ENCODE measurements around the gene BANF2. TPM values are rescaled to one million over a fixed set of nuclear protein-coding genes. Genes with fewer than 3 reads are reported as not detected.

The BANF2 gene
- total and polyA plus RNA-seq, 5 donors from 2014 or later, result not detected

GRCh38 chr20:17726902-17727301 lies 27.1 kb downstream of the BANF2 start:
- Histone ChIP-seq H3K4me3 (ENCODE audit: low read depth, low read length) (no peak overlapping the region), H3K27ac (ENCODE audit: insufficient read depth, low read length, poor library complexity, severe bottlenecking) (no peak overlapping the region), H3K36me3 (ENCODE audit: control insufficient read depth, insufficient read depth, low read length) (no peaks in the 10 kb centered on the region), H3K27me3 (ENCODE audit: control insufficient read depth, insufficient read depth, low read length) (no peaks in the 10 kb centered on the region), H3K4me1 (ENCODE audit: control insufficient read depth, insufficient read depth, low read length, poor library complexity, severe bottlenecking) (no peaks in the 10 kb centered on the region), H3K9me3 (ENCODE audit: control insufficient read depth in 2 of 2, low read length in 2 of 2) (no peaks in the 10 kb centered on the region)
- no peak overlapping the region for H3K4me3 Mint-ChIP-seq
- no peak for ATAC-seq (ENCODE audit: low read depth in 2 of 2)
- H3K27ac Mint-ChIP-seq, result no peak overlapping the region
- H3K4me1 Mint-ChIP-seq, result no peaks in the 10 kb centered on the region
- H3K36me3 Mint-ChIP-seq, result no peaks in the 10 kb centered on the region
- H3K9me3 Mint-ChIP-seq, result peaks cover 0 to 3% (median 0%) of the 10 kb centered on the region in 7 donors
- DNase-seq, result no peak
- peaks cover 9% of the 10 kb centered on the region for H3K27me3 Mint-ChIP-seq

GRCh38 chr20:17727351-17727750 lies 27.6 kb downstream of the BANF2 start:
- Mint-ChIP-seq H3K27me3 (peaks cover 9% of the 10 kb centered on the region), H3K4me3 (no peak overlapping the region), H3K36me3 (no peaks in the 10 kb centered on the region), H3K4me1 (no peaks in the 10 kb centered on the region), H3K9me3 (peaks cover 0 to 3% (median 0%) of the 10 kb centered on the region in 7 donors), H3K27ac (no peak overlapping the region)
- H3K9me3 ChIP-seq (ENCODE audit: control insufficient read depth in 2 of 2, low read length in 2 of 2), result no peaks in the 10 kb centered on the region
- no peak overlapping the region for H3K27ac ChIP-seq (ENCODE audit: insufficient read depth, low read length, poor library complexity, severe bottlenecking)
- DNase-seq (no peak), ATAC-seq (ENCODE audit: low read depth in 2 of 2) (no peak)
- H3K27me3 ChIP-seq (ENCODE audit: control insufficient read depth, insufficient read depth, low read length), result no peaks in the 10 kb centered on the region
- H3K36me3 ChIP-seq (ENCODE audit: control insufficient read depth, insufficient read depth, low read length), result no peaks in the 10 kb centered on the region
- H3K4me1 ChIP-seq (ENCODE audit: control insufficient read depth, insufficient read depth, low read length, poor library complexity, severe bottlenecking), result no peaks in the 10 kb centered on the region
- H3K4me3 ChIP-seq (ENCODE audit: low read depth, low read length), result no peak overlapping the region

- peaks cover 0 to 3% (median 0%) of the 10 kb centered on the region in 7 donors for H3K9me3 Mint-ChIP-seq
- peaks cover 8% of the 10 kb centered on the region for H3K27me3 Mint-ChIP-seq
- H3K27ac Mint-ChIP-seq, result peak overlapping the region in 1 of 3 donors; percentile 74
- ATAC-seq (ENCODE audit: low read depth in 2 of 2) (no peak), DNase-seq (no peak)
- H3K4me1 Mint-ChIP-seq, result no peaks in the 10 kb centered on the region
- Histone ChIP-seq H3K27me3 (ENCODE audit: control insufficient read depth, insufficient read depth, low read length) (no peaks in the 10 kb centered on the region), H3K9me3 (ENCODE audit: control insufficient read depth in 2 of 2, low read length in 2 of 2) (no peaks in the 10 kb centered on the region), H3K27ac (ENCODE audit: insufficient read depth, low read length, poor library complexity, severe bottlenecking) (no peak overlapping the region), H3K36me3 (ENCODE audit: control insufficient read depth, insufficient read depth, low read length) (no peaks in the 10 kb centered on the region), H3K4me1 (ENCODE audit: control insufficient read depth, insufficient read depth, low read length, poor library complexity, severe bottlenecking) (no peaks in the 10 kb centered on the region), H3K4me3 (ENCODE audit: low read depth, low read length) (no peak overlapping the region)
- no peak overlapping the region for H3K4me3 Mint-ChIP-seq
- H3K36me3 Mint-ChIP-seq, result no peaks in the 10 kb centered on the region
Observed at GRCh38 chr20:17728074-17728473, 28.3 kb downstream of the BANF2 start.

GRCh38 chr20:17730071-17730470 lies 30.3 kb downstream of the BANF2 start:
- Histone ChIP-seq H3K9me3 (ENCODE audit: control insufficient read depth in 2 of 2, low read length in 2 of 2) (no peaks in the 10 kb centered on the region), H3K4me1 (ENCODE audit: control insufficient read depth, insufficient read depth, low read length, poor library complexity, severe bottlenecking) (no peaks in the 10 kb centered on the region), H3K27ac (ENCODE audit: insufficient read depth, low read length, poor library complexity, severe bottlenecking) (no peak overlapping the region), H3K36me3 (ENCODE audit: control insufficient read depth, insufficient read depth, low read length) (no peaks in the 10 kb centered on the region), H3K4me3 (ENCODE audit: low read depth, low read length) (no peak overlapping the region), H3K27me3 (ENCODE audit: control insufficient read depth, insufficient read depth, low read length) (no peaks in the 10 kb centered on the region)
- Mint-ChIP-seq H3K36me3 (no peaks in the 10 kb centered on the region), H3K4me3 (no peak overlapping the region), H3K9me3 (peaks cover 0 to 2% (median 0%) of the 10 kb centered on the region in 7 donors), H3K27me3 (peaks cover 5% of the 10 kb centered on the region), H3K4me1 (no peaks in the 10 kb centered on the region), H3K27ac (no peak overlapping the region)
- ATAC-seq (ENCODE audit: low read depth in 2 of 2), result no peak
- no peak for DNase-seq

- H3K4me1 Mint-ChIP-seq, result no peaks in the 10 kb centered on the region
- H3K36me3 Mint-ChIP-seq, result no peaks in the 10 kb centered on the region
- H3K27me3 Mint-ChIP-seq, result peaks cover 5% of the 10 kb centered on the region
- ATAC-seq (ENCODE audit: low read depth in 2 of 2) (no peak), DNase-seq (no peak)
- Histone ChIP-seq H3K9me3 (ENCODE audit: control insufficient read depth in 2 of 2, low read length in 2 of 2) (peaks cover 0 to 4% of the 10 kb centered on the region in 2 experiments), H3K4me3 (ENCODE audit: low read depth, low read length) (no peak overlapping the region), H3K36me3 (ENCODE audit: control insufficient read depth, insufficient read depth, low read length) (no peaks in the 10 kb centered on the region), H3K4me1 (ENCODE audit: control insufficient read depth, insufficient read depth, low read length, poor library complexity, severe bottlenecking) (no peaks in the 10 kb centered on the region), H3K27ac (ENCODE audit: insufficient read depth, low read length, poor library complexity, severe bottlenecking) (no peak overlapping the region), H3K27me3 (ENCODE audit: control insufficient read depth, insufficient read depth, low read length) (no peaks in the 10 kb centered on the region)
- peaks cover 0 to 2% (median 0%) of the 10 kb centered on the region in 7 donors for H3K9me3 Mint-ChIP-seq
- peak overlapping the region in 1 of 3 donors; percentile 79 for H3K27ac Mint-ChIP-seq
- H3K4me3 Mint-ChIP-seq, result no peak overlapping the region
Observed at GRCh38 chr20:17731233-17731632, 31.5 kb downstream of the BANF2 start.

- H3K27me3 Mint-ChIP-seq, result peaks cover 4% of the 10 kb centered on the region
- ATAC-seq (ENCODE audit: low read depth in 2 of 2) (no peak), DNase-seq (no peak)
- no peaks in the 10 kb centered on the region for H3K4me1 Mint-ChIP-seq
- no peak overlapping the region for H3K27ac Mint-ChIP-seq
- H3K36me3 Mint-ChIP-seq, result no peaks in the 10 kb centered on the region
- no peaks in the 10 kb centered on the region for H3K4me1 ChIP-seq (ENCODE audit: control insufficient read depth, insufficient read depth, low read length, poor library complexity, severe bottlenecking)
- H3K4me3 ChIP-seq (ENCODE audit: low read depth, low read length), result no peak overlapping the region
- H3K36me3 ChIP-seq (ENCODE audit: control insufficient read depth, insufficient read depth, low read length), result no peaks in the 10 kb centered on the region
- H3K9me3 Mint-ChIP-seq, result peaks cover 0 to 7% (median 3%) of the 10 kb centered on the region in 7 donors
- peaks cover 0 to 6% of the 10 kb centered on the region in 2 experiments for H3K9me3 ChIP-seq (ENCODE audit: control insufficient read depth in 2 of 2, low read length in 2 of 2)
- H3K4me3 Mint-ChIP-seq, result no peak overlapping the region
- no peaks in the 10 kb centered on the region for H3K27me3 ChIP-seq (ENCODE audit: control insufficient read depth, insufficient read depth, low read length)
- H3K27ac ChIP-seq (ENCODE audit: insufficient read depth, low read length, poor library complexity, severe bottlenecking), result no peak overlapping the region
Observed at GRCh38 chr20:17732907-17733521, 33.2 kb downstream of the BANF2 start.

GRCh38 chr20:17733767-17734304 lies 34.1 kb downstream of the BANF2 start:
- Mint-ChIP-seq H3K27ac (no peak overlapping the region), H3K9me3 (peaks cover 0 to 8% (median 7%) of the 10 kb centered on the region in 7 donors), H3K36me3 (no peaks in the 10 kb centered on the region), H3K4me1 (no peaks in the 10 kb centered on the region), H3K27me3 (no peaks in the 10 kb centered on the region), H3K4me3 (no peak overlapping the region)
- DNase-seq (no peak), ATAC-seq (ENCODE audit: low read depth in 2 of 2) (no peak)
- Histone ChIP-seq H3K27ac (ENCODE audit: insufficient read depth, low read length, poor library complexity, severe bottlenecking) (no peak overlapping the region), H3K36me3 (ENCODE audit: control insufficient read depth, insufficient read depth, low read length) (no peaks in the 10 kb centered on the region), H3K4me1 (ENCODE audit: control insufficient read depth, insufficient read depth, low read length, poor library complexity, severe bottlenecking) (no peaks in the 10 kb centered on the region), H3K9me3 (ENCODE audit: control insufficient read depth in 2 of 2, low read length in 2 of 2) (peaks cover 0 to 6% of the 10 kb centered on the region in 2 experiments), H3K4me3 (ENCODE audit: low read depth, low read length) (no peak overlapping the region), H3K27me3 (ENCODE audit: control insufficient read depth, insufficient read depth, low read length) (peaks cover 3% of the 10 kb centered on the region)

- Histone ChIP-seq H3K27ac (ENCODE audit: insufficient read depth, low read length, poor library complexity, severe bottlenecking) (no peak overlapping the region), H3K36me3 (ENCODE audit: control insufficient read depth, insufficient read depth, low read length) (no peaks in the 10 kb centered on the region), H3K4me1 (ENCODE audit: control insufficient read depth, insufficient read depth, low read length, poor library complexity, severe bottlenecking) (no peaks in the 10 kb centered on the region), H3K4me3 (ENCODE audit: low read depth, low read length) (no peak overlapping the region), H3K9me3 (ENCODE audit: control insufficient read depth in 2 of 2, low read length in 2 of 2) (peaks cover 0 to 6% of the 10 kb centered on the region in 2 experiments), H3K27me3 (ENCODE audit: control insufficient read depth, insufficient read depth, low read length) (peaks cover 3% of the 10 kb centered on the region)
- H3K27ac Mint-ChIP-seq, result no peak overlapping the region
- peaks cover 0 to 8% (median 7%) of the 10 kb centered on the region in 7 donors for H3K9me3 Mint-ChIP-seq
- DNase-seq (no peak), ATAC-seq (ENCODE audit: low read depth in 2 of 2) (no peak)
- no peak overlapping the region for H3K4me3 Mint-ChIP-seq
- no peaks in the 10 kb centered on the region for H3K27me3 Mint-ChIP-seq
- H3K4me1 Mint-ChIP-seq, result no peaks in the 10 kb centered on the region
- H3K36me3 Mint-ChIP-seq, result no peaks in the 10 kb centered on the region
Observed at GRCh38 chr20:17734374-17734773, 34.6 kb downstream of the BANF2 start.

Data from CD4-positive, CD25-positive, alpha-beta regulatory T cell (primary cell).